HG03045 (cell line): ENCODE data around the gene PTPN2.
"Not testable (repeated sequence)": the region's sequence is repeated elsewhere in the genome, so short reads cannot be mapped to it uniquely, and the experiment has no call there.

Experiments used
- ATAC-seq: cut with Tn5 transposase; IDR thresholded peaks from one replicate; pipeline ENCODE4 v1.9.1; 2021; ENCODE audit warnings: mild to moderate bottlenecking, moderate library complexity; ENCODE audit not compliant: unreplicated experiment

Gene PTPN2

GRCh38 chr18:12776821-12777471, 107.1 kb downstream of the PTPN2 start:
- ATAC-seq = no peak

DNA sequence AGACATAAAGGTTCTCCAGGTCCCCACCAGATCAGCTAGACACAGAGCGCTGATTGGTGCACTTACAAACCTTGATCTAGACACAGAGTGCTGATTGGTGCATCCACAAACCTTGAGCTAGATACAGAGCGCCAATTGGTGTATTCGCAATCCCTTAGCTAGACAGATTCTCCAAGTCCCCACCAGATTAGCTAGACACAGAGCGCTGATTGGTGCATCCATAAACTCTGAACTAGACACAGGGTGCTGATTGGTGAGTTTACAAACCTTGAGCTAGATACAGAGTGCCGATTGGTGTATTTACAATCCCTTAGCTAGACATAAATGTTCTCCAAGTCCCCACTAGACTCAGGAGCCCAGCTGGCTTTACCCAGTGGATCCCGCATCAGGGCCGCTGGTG, 107.6 kb downstream of the PTPN2 start:
- not testable (repeated sequence) for ATAC-seq

GRCh38 chr18:12774982-12775381, 109.1 kb downstream of the PTPN2 start:
- no peak for ATAC-seq

DNA sequence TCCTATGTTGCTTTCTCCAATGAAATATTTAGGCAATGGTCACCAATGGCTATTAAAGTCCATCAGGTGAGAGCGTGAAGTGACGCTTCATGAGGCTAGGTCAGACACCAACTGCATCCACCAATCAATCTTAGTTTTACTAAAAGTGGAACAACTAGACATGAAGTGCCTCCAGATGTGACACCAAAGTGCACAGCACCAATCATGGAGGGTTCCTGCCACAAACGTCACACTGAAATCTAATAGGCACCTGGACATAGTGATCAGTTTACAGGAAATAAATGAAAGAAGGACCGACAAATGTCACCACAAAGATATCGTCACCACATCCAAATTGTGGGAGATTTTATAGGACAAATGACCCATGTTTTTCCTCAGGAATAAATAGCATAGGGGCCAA, 110.7 kb downstream of the PTPN2 start:
- ATAC-seq = no peak

DNA sequence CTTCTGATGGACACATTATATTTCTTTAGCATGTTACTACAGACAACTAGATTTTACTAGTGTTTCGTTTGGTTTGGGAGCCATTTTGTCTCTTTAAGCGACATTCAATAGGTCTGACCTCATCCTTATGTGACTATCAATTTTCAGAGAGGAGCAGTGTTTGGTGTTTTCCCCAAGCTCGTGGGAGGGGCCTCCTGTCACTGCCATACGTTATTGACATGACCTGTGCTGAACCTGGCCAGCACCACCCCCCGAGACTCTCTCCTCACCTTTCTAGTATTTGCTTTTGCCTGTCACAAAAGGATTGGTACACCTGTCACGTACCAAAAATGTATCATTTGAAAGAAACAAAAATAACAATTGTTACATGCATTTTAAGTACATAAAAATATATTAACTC, 111.9 kb downstream of the PTPN2 start:
- no peak for ATAC-seq

DNA sequence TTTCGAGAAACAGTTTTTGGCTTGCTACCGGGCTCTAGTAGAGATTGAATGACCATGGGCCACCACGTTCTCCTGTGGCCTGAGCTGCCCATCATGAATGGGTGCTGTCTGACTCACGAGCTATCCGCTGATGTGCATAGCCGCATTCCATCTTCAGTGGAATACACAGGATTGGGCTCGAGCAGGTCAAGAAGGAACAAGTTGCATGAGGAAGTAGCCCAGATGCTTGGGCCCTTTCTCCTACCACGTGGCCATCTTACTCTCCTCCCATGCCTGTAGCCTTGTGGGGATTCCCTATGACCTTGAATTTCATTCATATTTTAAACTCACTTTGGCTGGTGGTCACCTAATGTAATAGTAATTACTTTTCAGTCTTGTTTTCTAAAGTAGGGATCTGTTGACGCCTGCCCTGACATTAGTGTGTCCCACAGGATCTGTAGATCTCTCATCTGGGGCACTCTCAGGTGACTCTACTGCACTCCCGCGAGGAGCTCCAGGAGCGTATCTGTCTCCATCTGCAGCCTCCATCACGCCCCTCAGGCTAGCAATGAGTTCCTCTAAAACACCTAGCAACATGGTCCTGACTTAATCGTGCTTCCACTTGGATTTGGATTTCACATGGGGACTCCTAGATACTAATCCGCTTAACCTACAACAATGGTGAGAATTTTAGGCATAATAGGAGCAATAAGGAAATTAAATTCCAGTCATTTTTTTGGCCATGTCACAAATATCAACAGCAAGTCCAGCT, 113.4 kb downstream of the PTPN2 start:
- ATAC-seq = no peak

GRCh38 chr18:12769644-12770440, 114.2 kb downstream of the PTPN2 start:
- ATAC-seq = no peak

GRCh38 chr18:12769136-12769535, 114.9 kb downstream of the PTPN2 start:
- no peak for ATAC-seq

DNA sequence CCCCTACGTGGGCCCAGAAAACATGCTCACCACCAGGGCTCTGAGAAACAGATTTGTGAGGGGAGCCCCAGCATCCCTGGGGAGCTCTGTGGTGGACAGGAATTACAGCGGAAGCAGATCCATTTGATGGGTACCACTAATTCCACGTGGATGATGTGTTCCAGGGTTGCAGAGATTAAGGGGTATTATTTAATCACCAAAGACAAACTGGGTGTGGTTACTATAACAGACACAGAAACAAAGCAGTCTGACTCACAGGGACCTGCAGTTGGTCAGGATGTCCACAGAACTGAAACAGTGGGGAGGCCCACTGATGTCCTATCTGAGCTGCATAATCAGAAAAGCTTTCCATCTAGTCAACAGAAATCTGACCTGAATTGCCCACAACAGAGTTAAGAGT, 115.4 kb downstream of the PTPN2 start:
- ATAC-seq = no peak

- no peak for ATAC-seq
Observed at GRCh38 chr18:12767580-12768155, 116.4 kb downstream of the PTPN2 start.

- no peak for ATAC-seq
Observed at GRCh38 chr18:12766986-12767433, 117.0 kb downstream of the PTPN2 start.

- ATAC-seq = no peak
Observed at GRCh38 chr18:12765586-12765985, 118.5 kb downstream of the PTPN2 start.

DNA sequence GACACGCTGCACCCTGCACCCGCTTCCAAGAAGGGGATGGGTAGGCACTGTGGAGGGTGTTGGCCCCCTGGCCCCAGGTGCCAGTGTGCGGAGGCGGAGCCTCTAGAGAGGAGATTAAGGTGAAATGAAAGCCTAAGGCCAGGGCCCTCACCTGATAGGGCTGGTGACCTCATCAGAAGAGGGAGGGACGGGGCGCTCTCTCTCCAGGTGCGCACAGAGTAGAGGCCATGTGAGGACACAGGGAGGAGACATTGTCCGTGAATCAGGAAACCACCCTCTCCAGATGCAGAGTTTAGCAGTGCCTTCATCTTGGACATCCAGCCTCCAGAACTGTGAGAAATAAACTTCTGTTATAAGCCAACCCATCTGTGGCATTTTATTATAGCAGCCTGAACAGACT, 118.9 kb downstream of the PTPN2 start:
- no peak for ATAC-seq

DNA sequence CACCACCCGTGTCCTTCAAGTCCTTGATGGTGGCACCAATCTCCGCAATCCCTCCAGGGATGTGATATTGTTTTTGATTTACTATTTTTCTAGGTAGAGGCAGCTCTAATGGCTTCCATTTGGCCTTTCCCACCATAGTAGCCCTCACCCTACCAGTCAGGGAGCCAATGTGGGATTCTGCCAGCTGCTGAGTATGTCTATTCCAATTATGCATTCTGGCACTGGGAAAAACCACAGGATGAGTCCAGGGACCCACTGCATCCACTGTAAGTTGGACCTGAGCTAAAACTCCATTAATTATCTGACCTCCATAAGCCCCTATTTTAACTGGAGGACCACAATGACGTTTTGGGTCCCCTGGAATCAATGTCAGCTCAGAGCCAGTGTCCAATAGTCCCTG, 125.5 kb downstream of the PTPN2 start:
- not testable (repeated sequence) for ATAC-seq

DNA sequence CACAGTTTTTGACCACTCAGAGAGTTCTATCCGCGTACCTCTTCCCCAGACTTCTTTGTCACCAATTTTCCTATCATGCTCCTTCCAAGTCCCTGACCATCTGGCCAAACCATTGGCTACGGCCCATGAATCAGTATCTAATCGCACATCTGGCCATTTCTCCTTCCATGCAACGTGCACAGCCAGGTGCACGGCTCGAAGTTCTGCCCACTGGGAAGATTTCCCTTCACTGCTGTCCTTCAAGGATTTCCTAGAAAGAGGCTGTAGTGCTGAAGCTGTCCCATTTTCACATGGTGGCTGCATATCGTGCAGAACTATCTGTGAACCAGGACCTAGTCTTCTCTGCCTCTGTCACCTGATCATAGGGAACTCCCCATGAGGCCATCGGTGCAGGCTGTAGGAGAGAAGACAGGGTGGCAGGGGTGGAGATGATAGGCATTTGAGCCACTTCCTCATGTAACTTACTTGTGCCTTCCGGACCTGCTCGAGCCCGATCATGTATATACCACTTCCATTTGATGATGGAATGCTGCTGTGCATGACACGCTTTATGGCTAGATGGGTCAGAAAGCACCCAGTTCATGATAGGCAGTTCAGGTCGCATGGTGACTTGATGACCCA, 127.3 kb downstream of the PTPN2 start:
- not testable (repeated sequence) for ATAC-seq

DNA sequence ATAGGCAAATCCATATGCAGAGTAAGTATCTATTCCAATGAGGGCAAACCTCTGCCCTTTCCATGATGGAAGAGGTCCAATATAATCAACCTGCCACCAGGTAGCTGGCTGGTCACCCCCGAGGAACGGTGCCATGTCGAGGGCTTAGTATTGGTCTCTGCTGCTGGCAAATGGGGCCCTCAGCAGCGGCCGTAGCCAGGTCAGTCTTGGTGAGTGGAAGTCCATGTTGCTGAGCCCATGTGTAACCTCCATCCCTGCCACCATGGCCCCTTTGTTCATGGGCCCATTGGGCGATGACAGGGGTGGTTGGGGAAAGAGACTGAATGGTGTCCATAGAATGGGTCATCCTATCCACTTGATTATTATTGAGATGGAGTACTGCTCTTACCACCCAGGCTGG, 128.4 kb downstream of the PTPN2 start:
- ATAC-seq = not testable (repeated sequence)

GRCh38 chr18:12754511-12754910, 129.5 kb downstream of the PTPN2 start:
- no peak for ATAC-seq

- ATAC-seq = no peak
Observed at GRCh38 chr18:12751891-12752290, 132.1 kb downstream of the PTPN2 start.

DNA sequence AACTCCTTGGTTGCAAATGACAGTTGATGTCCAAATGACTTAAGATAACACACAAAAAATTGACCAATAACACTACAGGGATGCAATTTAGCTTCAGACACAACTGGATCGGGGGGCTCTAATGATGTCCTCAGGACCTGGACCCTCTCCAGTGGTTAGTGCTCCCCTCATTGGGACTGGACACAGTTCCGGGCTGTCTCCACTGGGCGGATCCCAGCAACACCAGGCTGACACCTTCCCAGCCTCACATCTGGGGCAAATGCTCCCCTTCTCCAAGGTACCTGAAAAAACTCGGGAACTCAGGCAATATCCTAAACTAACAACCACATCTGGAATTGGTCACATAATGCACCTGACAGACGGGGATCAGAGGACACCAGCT, 132.5 kb downstream of the PTPN2 start:
- ATAC-seq = no peak

DNA sequence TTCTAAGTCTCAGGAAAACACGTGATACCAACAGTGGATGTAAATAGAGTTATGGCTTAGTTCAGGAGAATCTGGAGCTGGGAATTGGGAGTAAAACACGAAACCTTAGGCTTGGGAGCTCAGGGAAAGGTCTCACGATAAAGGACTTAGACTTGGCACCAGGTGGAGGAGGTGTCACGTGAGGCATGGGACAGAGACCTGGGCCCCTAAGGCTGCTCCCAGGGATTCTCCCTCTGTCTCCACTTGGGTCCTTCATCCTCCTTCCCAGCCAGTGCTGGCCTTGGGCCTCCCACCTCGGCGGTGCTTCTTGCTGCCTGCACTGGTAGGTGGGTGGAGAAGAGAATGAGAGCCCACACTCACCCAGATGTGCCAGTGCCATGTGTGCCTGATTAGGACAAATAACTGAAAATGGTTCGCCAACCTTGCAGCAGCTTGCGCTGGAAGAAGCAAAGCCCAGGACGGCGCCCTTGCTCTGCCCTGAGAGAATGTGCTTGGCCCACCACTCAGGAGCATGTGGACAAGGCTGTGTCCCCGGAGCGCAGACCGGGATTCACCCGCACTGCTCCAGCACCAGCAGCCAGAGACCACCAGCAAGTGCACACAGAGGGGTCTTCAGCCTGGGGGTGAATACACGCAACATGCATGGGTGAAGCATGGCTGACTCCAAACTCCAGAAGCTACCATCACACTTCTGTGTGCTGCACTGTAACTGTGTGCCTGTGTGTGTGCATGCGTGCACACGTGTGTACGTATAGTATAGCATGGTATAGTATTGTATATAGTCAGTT, 133.1 kb downstream of the PTPN2 start:
- no peak for ATAC-seq
